ENCODE results near the gene THOC5.

The THOC5 gene

DNA sequence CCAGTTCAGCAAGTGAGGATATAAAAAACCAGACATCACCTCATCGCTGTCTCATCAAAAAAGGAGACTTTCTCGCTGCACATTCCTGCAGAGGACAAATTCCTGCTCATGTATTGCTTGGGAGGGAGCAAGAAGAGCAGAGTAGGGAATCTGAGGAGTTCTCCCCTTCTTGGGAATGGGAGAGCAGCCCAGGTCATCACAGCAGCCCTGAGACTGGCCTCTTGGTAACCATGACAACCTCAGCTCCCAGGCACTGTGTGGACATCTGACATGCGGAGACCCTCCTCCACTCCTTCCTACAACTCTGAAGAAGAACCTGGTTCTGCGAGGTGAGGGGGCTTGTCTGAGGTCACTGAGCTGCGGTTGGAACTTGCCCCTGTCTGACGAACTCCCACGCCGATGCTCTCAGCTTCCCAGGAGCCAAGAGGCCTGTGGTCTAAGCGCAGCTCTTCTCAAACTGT lies 97.3 kb downstream of the THOC5 start:
- Histone ChIP-seq H3K9me2 (replicated peaks; ENCODE audit: control insufficient read depth, low read length) (no peaks in the 10 kb centered on the region), H3K4me3 (ENCODE audit: low read length) (no peak overlapping the region), H3K4me1 (ENCODE audit: control insufficient read depth, low read length) (no peaks in the 10 kb centered on the region), H3K9me3 (ENCODE audit: control insufficient read depth, insufficient read depth, low read length) (no peaks in the 10 kb centered on the region), H3K27me3 (ENCODE audit: control insufficient read depth, low read length) (no peaks in the 10 kb centered on the region), H4K20me1 (ENCODE audit: control insufficient read depth, insufficient read depth, low read depth, low read length) (no peaks in the 10 kb centered on the region), H3K27ac (ENCODE audit: low read depth, low read length) (no peak overlapping the region), H3K4me2 (ENCODE audit: low read length) (no peak overlapping the region), H3K79me2 (ENCODE audit: control insufficient read depth, low read length) (no peaks in the 10 kb centered on the region), H3F3A (ENCODE audit: control insufficient read depth, insufficient read depth) (no peaks in the 10 kb centered on the region), H3K36me3 (ENCODE audit: control insufficient read depth, low read length) (no peaks in the 10 kb centered on the region)
- TF ChIP-seq EZH2phosphoT487 (IDR thresholded peaks at IDR 0.05; ENCODE audit: borderline replicate concordance, low read length) = no peak
- TF ChIP-seq, protein P1, sequence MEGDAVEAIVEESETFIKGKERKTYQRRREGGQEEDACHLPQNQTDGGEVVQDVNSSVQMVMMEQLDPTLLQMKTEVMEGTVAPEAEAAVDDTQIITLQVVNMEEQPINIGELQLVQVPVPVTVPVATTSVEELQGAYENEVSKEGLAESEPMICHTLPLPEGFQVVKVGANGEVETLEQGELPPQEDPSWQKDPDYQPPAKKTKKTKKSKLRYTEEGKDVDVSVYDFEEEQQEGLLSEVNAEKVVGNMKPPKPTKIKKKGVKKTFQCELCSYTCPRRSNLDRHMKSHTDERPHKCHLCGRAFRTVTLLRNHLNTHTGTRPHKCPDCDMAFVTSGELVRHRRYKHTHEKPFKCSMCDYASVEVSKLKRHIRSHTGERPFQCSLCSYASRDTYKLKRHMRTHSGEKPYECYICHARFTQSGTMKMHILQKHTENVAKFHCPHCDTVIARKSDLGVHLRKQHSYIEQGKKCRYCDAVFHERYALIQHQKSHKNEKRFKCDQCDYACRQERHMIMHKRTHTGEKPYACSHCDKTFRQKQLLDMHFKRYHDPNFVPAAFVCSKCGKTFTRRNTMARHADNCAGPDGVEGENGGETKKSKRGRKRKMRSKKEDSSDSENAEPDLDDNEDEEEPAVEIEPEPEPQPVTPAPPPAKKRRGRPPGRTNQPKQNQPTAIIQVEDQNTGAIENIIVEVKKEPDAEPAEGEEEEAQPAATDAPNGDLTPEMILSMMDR (IDR thresholded peaks at IDR 0.05; ENCODE audit: low read depth, low read length, poor library complexity, severe bottlenecking) = no peak
